ENCODE results near the gene LSP1.

The LSP1 gene

DNA sequence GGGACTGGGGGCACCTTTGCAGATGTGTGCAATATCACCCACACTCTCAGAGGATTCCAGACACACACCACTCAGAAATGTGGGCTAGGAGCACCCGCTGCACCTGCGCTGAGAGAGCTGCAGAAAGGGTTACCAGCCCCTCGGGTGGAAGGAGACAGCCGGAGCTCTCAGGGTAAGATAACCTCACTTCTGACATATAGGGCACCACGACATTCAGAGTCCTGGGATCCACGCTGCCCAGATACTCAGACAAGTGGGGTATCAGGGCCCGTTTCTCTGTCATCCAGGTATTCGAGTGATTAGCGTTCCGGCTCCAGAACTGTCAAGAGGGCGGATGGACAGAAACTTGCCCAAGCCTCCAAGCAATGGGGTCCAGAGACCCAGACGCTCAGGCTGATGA is 24.3 kb upstream of the LSP1 start:
- ATAC-seq = no peak
- TF ChIP-seq ZNF70 (CRISPR knock-in tag; IDR thresholded peaks at IDR 0.05) (no peak), ZFP30 (CRISPR knock-in tag; IDR thresholded peaks at IDR 0.05) (no peak), ISL1 (CRISPR knock-in tag; IDR thresholded peaks at IDR 0.05) (no peak), GLIS3 (CRISPR knock-in tag; IDR thresholded peaks at IDR 0.05) (no peak), OSR1 (CRISPR knock-in tag; IDR thresholded peaks at IDR 0.05) (no peak), ARNTL (CRISPR knock-in tag; IDR thresholded peaks at IDR 0.05; ENCODE audit: borderline replicate concordance, low read depth) (no peak), CSDC2 (CRISPR knock-in tag; IDR thresholded peaks at IDR 0.05) (no peak), TOX (CRISPR knock-in tag; IDR thresholded peaks at IDR 0.05; ENCODE audit: borderline replicate concordance) (no peak), SNAI2 (CRISPR knock-in tag; IDR thresholded peaks at IDR 0.05) (no peak), ZFP3 (CRISPR knock-in tag; IDR thresholded peaks at IDR 0.05) (no peak), ZNF8 (CRISPR knock-in tag; IDR thresholded peaks at IDR 0.05) (no peak), ZC3H10 (CRISPR knock-in tag; IDR thresholded peaks at IDR 0.05) (no peak), ZNF565 (CRISPR knock-in tag; conservative IDR thresholded peaks at IDR 0.05; ENCODE audit: low read depth) (no peak), PPARA (CRISPR knock-in tag; IDR thresholded peaks at IDR 0.05; ENCODE audit: borderline replicate concordance) (no peak), TCF4 (CRISPR knock-in tag; IDR thresholded peaks at IDR 0.05; ENCODE audit: borderline replicate concordance) (no peak)
- TF ChIP-seq, protein P1, sequence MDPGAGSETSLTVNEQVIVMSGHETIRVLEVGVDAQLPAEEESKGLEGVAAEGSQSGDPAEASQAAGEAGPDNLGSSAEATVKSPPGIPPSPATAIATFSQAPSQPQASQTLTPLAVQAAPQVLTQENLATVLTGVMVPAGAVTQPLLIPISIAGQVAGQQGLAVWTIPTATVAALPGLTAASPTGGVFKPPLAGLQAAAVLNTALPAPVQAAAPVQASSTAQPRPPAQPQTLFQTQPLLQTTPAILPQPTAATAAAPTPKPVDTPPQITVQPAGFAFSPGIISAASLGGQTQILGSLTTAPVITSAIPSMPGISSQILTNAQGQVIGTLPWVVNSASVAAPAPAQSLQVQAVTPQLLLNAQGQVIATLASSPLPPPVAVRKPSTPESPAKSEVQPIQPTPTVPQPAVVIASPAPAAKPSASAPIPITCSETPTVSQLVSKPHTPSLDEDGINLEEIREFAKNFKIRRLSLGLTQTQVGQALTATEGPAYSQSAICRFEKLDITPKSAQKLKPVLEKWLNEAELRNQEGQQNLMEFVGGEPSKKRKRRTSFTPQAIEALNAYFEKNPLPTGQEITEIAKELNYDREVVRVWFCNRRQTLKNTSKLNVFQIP (CRISPR knock-in tag; IDR thresholded peaks at IDR 0.05; ENCODE audit: borderline replicate concordance, low read depth) = no peak
- TF ChIP-seq, protein P2, sequence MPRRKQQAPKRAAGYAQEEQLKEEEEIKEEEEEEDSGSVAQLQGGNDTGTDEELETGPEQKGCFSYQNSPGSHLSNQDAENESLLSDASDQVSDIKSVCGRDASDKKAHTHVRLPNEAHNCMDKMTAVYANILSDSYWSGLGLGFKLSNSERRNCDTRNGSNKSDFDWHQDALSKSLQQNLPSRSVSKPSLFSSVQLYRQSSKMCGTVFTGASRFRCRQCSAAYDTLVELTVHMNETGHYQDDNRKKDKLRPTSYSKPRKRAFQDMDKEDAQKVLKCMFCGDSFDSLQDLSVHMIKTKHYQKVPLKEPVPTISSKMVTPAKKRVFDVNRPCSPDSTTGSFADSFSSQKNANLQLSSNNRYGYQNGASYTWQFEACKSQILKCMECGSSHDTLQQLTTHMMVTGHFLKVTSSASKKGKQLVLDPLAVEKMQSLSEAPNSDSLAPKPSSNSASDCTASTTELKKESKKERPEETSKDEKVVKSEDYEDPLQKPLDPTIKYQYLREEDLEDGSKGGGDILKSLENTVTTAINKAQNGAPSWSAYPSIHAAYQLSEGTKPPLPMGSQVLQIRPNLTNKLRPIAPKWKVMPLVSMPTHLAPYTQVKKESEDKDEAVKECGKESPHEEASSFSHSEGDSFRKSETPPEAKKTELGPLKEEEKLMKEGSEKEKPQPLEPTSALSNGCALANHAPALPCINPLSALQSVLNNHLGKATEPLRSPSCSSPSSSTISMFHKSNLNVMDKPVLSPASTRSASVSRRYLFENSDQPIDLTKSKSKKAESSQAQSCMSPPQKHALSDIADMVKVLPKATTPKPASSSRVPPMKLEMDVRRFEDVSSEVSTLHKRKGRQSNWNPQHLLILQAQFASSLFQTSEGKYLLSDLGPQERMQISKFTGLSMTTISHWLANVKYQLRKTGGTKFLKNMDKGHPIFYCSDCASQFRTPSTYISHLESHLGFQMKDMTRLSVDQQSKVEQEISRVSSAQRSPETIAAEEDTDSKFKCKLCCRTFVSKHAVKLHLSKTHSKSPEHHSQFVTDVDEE (CRISPR knock-in tag; IDR thresholded peaks at IDR 0.05) = no peak
- TF ChIP-seq, protein P3, sequence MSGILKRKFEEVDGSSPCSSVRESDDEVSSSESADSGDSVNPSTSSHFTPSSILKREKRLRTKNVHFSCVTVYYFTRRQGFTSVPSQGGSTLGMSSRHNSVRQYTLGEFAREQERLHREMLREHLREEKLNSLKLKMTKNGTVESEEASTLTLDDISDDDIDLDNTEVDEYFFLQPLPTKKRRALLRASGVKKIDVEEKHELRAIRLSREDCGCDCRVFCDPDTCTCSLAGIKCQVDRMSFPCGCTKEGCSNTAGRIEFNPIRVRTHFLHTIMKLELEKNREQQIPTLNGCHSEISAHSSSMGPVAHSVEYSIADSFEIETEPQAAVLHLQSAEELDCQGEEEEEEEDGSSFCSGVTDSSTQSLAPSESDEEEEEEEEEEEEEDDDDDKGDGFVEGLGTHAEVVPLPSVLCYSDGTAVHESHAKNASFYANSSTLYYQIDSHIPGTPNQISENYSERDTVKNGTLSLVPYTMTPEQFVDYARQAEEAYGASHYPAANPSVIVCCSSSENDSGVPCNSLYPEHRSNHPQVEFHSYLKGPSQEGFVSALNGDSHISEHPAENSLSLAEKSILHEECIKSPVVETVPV (CRISPR knock-in tag; IDR thresholded peaks at IDR 0.05) = no peak
- TF ChIP-seq, protein P4, sequence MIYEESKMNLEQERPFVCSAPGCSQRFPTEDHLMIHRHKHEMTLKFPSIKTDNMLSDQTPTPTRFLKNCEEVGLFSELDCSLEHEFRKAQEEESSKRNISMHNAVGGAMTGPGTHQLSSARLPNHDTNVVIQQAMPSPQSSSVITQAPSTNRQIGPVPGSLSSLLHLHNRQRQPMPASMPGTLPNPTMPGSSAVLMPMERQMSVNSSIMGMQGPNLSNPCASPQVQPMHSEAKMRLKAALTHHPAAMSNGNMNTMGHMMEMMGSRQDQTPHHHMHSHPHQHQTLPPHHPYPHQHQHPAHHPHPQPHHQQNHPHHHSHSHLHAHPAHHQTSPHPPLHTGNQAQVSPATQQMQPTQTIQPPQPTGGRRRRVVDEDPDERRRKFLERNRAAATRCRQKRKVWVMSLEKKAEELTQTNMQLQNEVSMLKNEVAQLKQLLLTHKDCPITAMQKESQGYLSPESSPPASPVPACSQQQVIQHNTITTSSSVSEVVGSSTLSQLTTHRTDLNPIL (CRISPR knock-in tag; IDR thresholded peaks at IDR 0.05; ENCODE audit: low read depth) = no peak
- TF ChIP-seq, protein P5, sequence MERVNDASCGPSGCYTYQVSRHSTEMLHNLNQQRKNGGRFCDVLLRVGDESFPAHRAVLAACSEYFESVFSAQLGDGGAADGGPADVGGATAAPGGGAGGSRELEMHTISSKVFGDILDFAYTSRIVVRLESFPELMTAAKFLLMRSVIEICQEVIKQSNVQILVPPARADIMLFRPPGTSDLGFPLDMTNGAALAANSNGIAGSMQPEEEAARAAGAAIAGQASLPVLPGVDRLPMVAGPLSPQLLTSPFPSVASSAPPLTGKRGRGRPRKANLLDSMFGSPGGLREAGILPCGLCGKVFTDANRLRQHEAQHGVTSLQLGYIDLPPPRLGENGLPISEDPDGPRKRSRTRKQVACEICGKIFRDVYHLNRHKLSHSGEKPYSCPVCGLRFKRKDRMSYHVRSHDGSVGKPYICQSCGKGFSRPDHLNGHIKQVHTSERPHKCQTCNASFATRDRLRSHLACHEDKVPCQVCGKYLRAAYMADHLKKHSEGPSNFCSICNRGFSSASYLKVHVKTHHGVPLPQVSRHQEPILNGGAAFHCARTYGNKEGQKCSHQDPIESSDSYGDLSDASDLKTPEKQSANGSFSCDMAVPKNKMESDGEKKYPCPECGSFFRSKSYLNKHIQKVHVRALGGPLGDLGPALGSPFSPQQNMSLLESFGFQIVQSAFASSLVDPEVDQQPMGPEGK (CRISPR knock-in tag; IDR thresholded peaks at IDR 0.05; ENCODE audit: borderline replicate concordance) = no peak

DNA sequence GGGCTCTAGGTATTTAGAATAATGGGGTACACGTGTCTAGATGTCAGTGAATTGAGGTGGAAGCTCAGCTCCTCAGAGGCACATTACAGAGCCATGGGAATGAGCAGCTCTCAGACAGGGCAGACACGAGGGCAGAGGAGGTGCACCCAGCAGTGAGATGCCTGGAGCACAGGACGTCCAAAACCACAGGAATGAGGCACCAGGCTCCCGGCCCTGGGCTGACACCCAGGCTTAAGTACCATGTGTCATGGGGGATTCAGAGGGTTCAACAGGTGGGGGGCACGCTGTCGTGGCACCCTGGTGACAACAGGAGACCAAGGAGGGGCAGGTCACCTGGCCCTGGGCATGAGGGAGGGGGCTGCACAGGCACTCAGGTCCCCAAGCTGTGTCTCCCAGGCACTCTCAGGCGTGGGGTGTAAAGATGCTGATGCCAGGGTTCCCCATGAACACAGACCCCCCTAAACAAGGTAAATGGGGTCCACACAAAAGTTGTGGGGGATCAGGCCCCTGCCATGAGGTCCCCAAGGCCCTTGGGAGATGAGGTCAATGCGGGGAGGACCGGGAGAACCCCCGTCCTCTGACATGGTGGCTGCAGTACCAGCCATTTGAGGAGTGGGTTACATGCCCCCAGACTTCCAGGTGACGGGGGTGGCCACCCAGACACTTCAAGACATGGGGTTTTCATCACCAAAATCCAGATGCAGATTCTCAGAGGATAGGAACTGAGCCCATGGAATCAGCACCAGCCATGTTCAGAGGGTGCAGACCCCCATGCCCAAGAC is 23.7 kb upstream of the LSP1 start:
- ATAC-seq = peak; percentile 53
- TF ChIP-seq, protein P5 (CRISPR knock-in tag; IDR thresholded peaks at IDR 0.05; ENCODE audit: borderline replicate concordance) = no peak
- no peak for TF ChIP-seq ZFP30 (CRISPR knock-in tag; IDR thresholded peaks at IDR 0.05)
- no peak for TF ChIP-seq ZC3H10 (CRISPR knock-in tag; IDR thresholded peaks at IDR 0.05)
- no peak for TF ChIP-seq ESRRG (CRISPR knock-in tag; IDR thresholded peaks at IDR 0.05)
- no peak for TF ChIP-seq ZNF565 (CRISPR knock-in tag; conservative IDR thresholded peaks at IDR 0.05; ENCODE audit: low read depth)
- no peak for TF ChIP-seq BACH2 (CRISPR knock-in tag; IDR thresholded peaks at IDR 0.05; ENCODE audit: borderline replicate concordance)
- TF ChIP-seq SNAI2 (CRISPR knock-in tag; IDR thresholded peaks at IDR 0.05) = no peak
- no peak for TF ChIP-seq TOX (CRISPR knock-in tag; IDR thresholded peaks at IDR 0.05; ENCODE audit: borderline replicate concordance)
- no peak for TF ChIP-seq ZNF8 (CRISPR knock-in tag; IDR thresholded peaks at IDR 0.05)
- TF ChIP-seq CSDC2 (CRISPR knock-in tag; IDR thresholded peaks at IDR 0.05) = no peak
- TF ChIP-seq, protein P3 (CRISPR knock-in tag; IDR thresholded peaks at IDR 0.05) = no peak
- TF ChIP-seq ARNTL (CRISPR knock-in tag; IDR thresholded peaks at IDR 0.05; ENCODE audit: borderline replicate concordance, low read depth) = no peak
- TF ChIP-seq TCF4 (CRISPR knock-in tag; IDR thresholded peaks at IDR 0.05; ENCODE audit: borderline replicate concordance) = no peak

Data from SK-N-SH treated with all-trans-retinoic acid at 6 μM for 48 hours (cell line).